ENCODE results near the gene GABARAP.

DNA sequence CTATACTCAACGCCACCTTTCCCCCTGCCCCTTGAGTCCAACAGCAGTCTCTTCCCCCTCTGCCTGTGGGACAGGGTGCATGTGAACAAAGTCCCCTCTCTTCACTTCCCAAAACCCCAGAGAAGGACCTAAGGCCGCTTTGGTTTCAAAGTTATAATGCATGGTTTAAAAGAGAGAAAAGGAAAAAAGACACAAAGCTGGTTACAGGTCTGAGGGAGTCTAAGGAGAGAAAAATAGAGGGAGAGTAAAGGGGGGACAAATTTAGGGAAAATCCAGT is 1.1 kb upstream of the GABARAP start:
- TF ChIP-seq POLR2A (IDR thresholded peaks at IDR 0.05; ENCODE audit: low read length) (no peak), GATA1 (IDR thresholded peaks at IDR 0.05; ENCODE audit: low read depth, low read length) (no peak)

Data from erythroblast (primary cell).